Transverse colon (tissue), 4 donors: ENCODE data around the gene CNGA1.

Experiments used
- CTCF ChIP-seq, 5 experiments: fragments of 200-600 bp in 3 of 5; fragments of 450-650 bp in 2 of 5; sonication (generic) in 3 of 5; IDR thresholded peaks; 1 replicate in 2 of 5; 2 replicates in 3 of 5; pipeline ENCODE4 v1.5.1; 2016 to 2017; ENCODE audit warnings: antibody characterized with exemption in 5 of 5, inconsistent platforms in 3 of 5, mild to moderate bottlenecking in 2 of 5, moderate library complexity in 1 of 5
- EP300 ChIP-seq: sonication (generic); formaldehyde crosslinking; IDR thresholded peaks from one replicate; pipeline ENCODE4 v1.6.1; 2017; ENCODE audit warnings: antibody characterized with exemption, low read depth
- POLR2A ChIP-seq: fragments of 450-650 bp; IDR thresholded peaks from one replicate; pipeline ENCODE4 v1.6.1; 2016; ENCODE audit warnings: antibody characterized with exemption, mild to moderate bottlenecking, moderate library complexity
- POLR2AphosphoS5 ChIP-seq, 3 donors: sonication (generic); formaldehyde crosslinking; IDR thresholded peaks; one replicate each; pipeline ENCODE4 v1.6.1; 2016; ENCODE audit warnings: antibody characterized with exemption in 3 of 3

GRCh38 chr4:47972181-47972580 is 44.3 kb downstream of the CNGA1 start:
- TF ChIP-seq CTCF (IDR thresholded peaks at IDR 0.05) = no peak
- TF ChIP-seq POLR2A = no peak
- TF ChIP-seq EP300 = no peak
- TF ChIP-seq POLR2AphosphoS5 (IDR thresholded peaks at IDR 0.05) = no peak
